Activated CD8-positive, alpha-beta T cell treated with anti-CD3 and anti-CD28 coated beads for 36 hours (primary cell): ENCODE data around the gene HECTD4. TPM values are rescaled to one million over a fixed set of nuclear protein-coding genes. Genes with fewer than 3 reads are reported as not detected.

Experiments used
- ATAC-seq: fragments of 200-7000 bp; cut with Tn5 transposase; one replicate; pipeline ENCODE4 v1.10.0; 2021; ENCODE audit warnings: mild to moderate bottlenecking, moderate library complexity
- CTCF ChIA-PET: fragments of 350-600 bp; sonication (Branson Sonifier 250); formaldehyde crosslinking; loops from one replicate; lab custom pipeline; 2021; ENCODE audit warnings: antibody characterized with exemption; lab: Charles Lee
- POLR2A ChIA-PET: fragments of 350-600 bp; sonication (Branson Sonifier 250); formaldehyde crosslinking; loops from one replicate; lab custom pipeline; 2021; ENCODE audit warnings: antibody characterized with exemption; lab: Charles Lee
- DNase-seq: peaks from one replicate; pipeline ENCODE4 v3.0.0-alpha.2; 2020
- H3K27ac Mint-ChIP-seq: one replicate; pipeline ENCODE4 v1.8.0; 2021; ENCODE audit warnings: mild to moderate bottlenecking, mixed read lengths
- H3K27me3 Mint-ChIP-seq: one replicate; pipeline ENCODE4 v1.8.0; 2021; ENCODE audit warnings: mixed read lengths
- H3K36me3 Mint-ChIP-seq: one replicate; pipeline ENCODE4 v1.8.0; 2021; ENCODE audit warnings: low read depth, mixed read lengths
- H3K4me1 Mint-ChIP-seq: one replicate; pipeline ENCODE4 v1.8.0; 2021; ENCODE audit warnings: low read depth, mixed read lengths
- H3K4me3 Mint-ChIP-seq: one replicate; pipeline ENCODE4 v1.8.0; 2021; ENCODE audit warnings: mild to moderate bottlenecking, moderate library complexity, mixed read lengths
- H3K9me3 Mint-ChIP-seq: one replicate; pipeline ENCODE4 v1.8.0; 2021; ENCODE audit warnings: mixed read lengths
- CTCF ChIP-seq: fragments of 200-600 bp; IDR thresholded peaks from one replicate; pipeline ENCODE4 v1.8.0; 2022; ENCODE audit warnings: antibody characterized with exemption, mild to moderate bottlenecking
- intact Hi-C: fragments of 100-400 bp; cut with micrococcal nuclease; formaldehyde crosslinking; loops from one replicate; pipeline ENCODE4 v1.10.0; 2022
- total RNA-seq, 2 experiments: library from RNA; stranded (reverse); gene quantifications; one replicate each; pipeline ENCODE4 v1.2.3, GENCODE V29; 2021

HECTD4 gene
- total RNA-seq, 2 experiments from 2014 or later: 18.2 to 22.6 TPM

DNA sequence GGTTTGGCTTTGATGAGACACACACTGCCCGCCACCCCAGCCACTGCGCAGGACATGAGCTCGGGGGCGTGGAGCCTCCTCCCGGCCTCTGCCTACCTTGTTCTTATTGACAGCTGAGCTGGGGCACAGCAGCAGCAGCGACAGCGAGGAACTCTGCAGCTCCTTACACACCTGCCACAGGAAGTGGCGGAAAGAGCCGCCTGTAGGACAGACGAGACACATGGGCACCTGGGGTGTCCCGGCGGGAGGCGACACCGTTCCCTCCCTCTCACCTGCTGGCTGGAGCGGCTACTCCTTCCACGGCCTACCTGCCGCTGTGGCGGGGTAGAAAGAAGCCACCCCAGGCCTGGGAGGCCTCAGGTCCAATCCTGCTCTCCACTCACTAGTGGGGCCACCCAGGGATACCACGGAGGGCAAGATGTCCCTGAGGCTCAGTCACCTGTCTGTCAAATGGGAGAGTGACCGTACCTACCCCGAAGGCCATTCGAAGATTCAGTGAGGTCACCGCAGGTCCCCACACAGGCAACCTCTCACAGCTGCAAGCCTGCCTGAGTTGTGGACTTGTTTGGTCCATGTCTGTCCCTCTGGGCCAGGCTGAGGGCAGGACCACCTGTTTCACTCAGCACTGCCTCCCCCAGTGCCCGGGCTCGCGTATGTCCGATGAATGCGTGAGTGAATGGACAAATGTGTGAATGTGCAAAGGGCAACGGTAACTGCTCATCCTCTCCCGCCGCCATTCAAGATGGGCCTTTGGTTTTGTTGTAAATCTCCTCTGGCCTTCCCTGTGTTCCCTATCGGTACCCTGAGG lies 214.3 kb downstream of the HECTD4 start:
- Mint-ChIP-seq H3K4me1 (no peaks in the 10 kb centered on the region), H3K36me3 (no peaks in the 10 kb centered on the region), H3K27me3 (no peaks in the 10 kb centered on the region), H3K4me3 (no peak overlapping the region), H3K27ac (no peak overlapping the region), H3K9me3 (no peaks in the 10 kb centered on the region)
- TF ChIP-seq CTCF: no peak
- ATAC-seq (no peak), DNase-seq (no peak)
- intact Hi-C loops: no loop called here
- CTCF ChIA-PET: no interaction called here
- POLR2A ChIA-PET: interaction anchor here (0.5 kb wide), 1 partner anchor 116 kb away, joined by 3 read pairs; no protein-coding TSS in a partner anchor

DNA sequence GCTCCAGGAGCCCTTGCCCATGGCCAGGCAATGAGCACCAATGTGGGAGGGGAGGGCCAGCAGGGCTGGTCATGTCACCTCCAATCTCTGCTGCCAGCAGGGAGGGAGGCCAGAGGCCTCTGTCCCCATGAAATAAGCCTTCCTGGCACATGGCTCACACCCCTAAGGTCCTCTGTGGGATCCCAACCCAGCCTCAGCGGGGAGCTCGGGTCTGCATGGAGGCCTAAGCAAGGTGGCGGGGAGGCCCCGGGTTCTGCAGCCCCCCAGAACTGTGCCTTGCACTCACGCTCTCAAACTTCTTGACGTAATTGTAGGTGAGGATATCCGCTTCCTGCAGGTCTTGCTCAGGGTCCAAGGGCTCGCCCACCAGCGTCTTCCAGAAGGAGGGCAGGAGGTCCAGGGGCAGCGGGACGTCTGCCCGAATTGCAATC lies 215.2 kb downstream of the HECTD4 start:
- no peak overlapping the region for H3K27ac Mint-ChIP-seq
- H3K4me1 Mint-ChIP-seq: no peaks in the 10 kb centered on the region
- ATAC-seq (no peak), DNase-seq (no peak)
- CTCF ChIA-PET: no interaction called here
- no peak overlapping the region for H3K4me3 Mint-ChIP-seq
- no peaks in the 10 kb centered on the region for H3K27me3 Mint-ChIP-seq
- peaks cover 5% of the 10 kb centered on the region for H3K36me3 Mint-ChIP-seq
- POLR2A ChIA-PET: no interaction called here
- intact Hi-C loops: no loop called here
- H3K9me3 Mint-ChIP-seq: no peaks in the 10 kb centered on the region
- no peak for TF ChIP-seq CTCF

GRCh38 chr12:112166051-112167015 lies 215.9 kb downstream of the HECTD4 start:
- Mint-ChIP-seq H3K9me3 (no peaks in the 10 kb centered on the region), H3K4me1 (no peaks in the 10 kb centered on the region), H3K36me3 (peaks cover 12% of the 10 kb centered on the region), H3K27me3 (no peaks in the 10 kb centered on the region), H3K27ac (no peak overlapping the region), H3K4me3 (no peak overlapping the region)
- no peak for TF ChIP-seq CTCF
- intact Hi-C loops: no loop called here
- CTCF ChIA-PET: no interaction called here
- ATAC-seq (no peak), DNase-seq (no peak)
- POLR2A ChIA-PET: interaction anchor here (0.6 kb wide), 1 partner anchor 44 kb away, joined by 3 read pairs; no protein-coding TSS in a partner anchor

GRCh38 chr12:112165624-112166023 lies 216.6 kb downstream of the HECTD4 start:
- peaks cover 19% of the 10 kb centered on the region for H3K36me3 Mint-ChIP-seq
- ChIA-PET POLR2A (interaction anchor here (0.6 kb wide), 2 partner anchors 44 to 259 kb away, joined by 3 read pairs; no protein-coding TSS in a partner anchor), CTCF (no interaction called here)
- TF ChIP-seq CTCF: no peak
- H3K9me3 Mint-ChIP-seq: no peaks in the 10 kb centered on the region
- H3K4me3 Mint-ChIP-seq: no peak overlapping the region
- intact Hi-C loops: no loop called here
- no peaks in the 10 kb centered on the region for H3K27me3 Mint-ChIP-seq
- no peaks in the 10 kb centered on the region for H3K4me1 Mint-ChIP-seq
- H3K27ac Mint-ChIP-seq: no peak overlapping the region
- DNase-seq (no peak), ATAC-seq (no peak)
